Esophagus squamous epithelium (tissue), 4 donors: ENCODE results near the gene ADAMTS3.

Experiments
- CTCF ChIP-seq, 6 experiments: fragments of 450-650 bp in 4 of 6; fragments of 200-600 bp in 2 of 6; sonication (generic) in 2 of 6; IDR thresholded peaks; one replicate each; pipeline ENCODE4 v1.5.1; 2016 to 2019; ENCODE audit warnings: antibody characterized with exemption in 6 of 6, mild to moderate bottlenecking in 4 of 6, moderate library complexity in 4 of 6
- POLR2A ChIP-seq, 4 donors: fragments of 450-650 bp; IDR thresholded peaks; one replicate each; pipeline ENCODE4 v1.6.1; 2017; ENCODE audit warnings: antibody characterized with exemption in 4 of 4, mild to moderate bottlenecking in 4 of 4, moderate library complexity in 3 of 4

- TF ChIP-seq CTCF (IDR thresholded peaks at IDR 0.05) (no peak), POLR2A (IDR thresholded peaks at IDR 0.05) (no peak)
Measured at GRCh38 chr4:72567036-72567435, 2.0 kb downstream of the ADAMTS3 start.
